ENCODE measurements around the gene ADORA1. TPM values are rescaled to one million over a fixed set of nuclear protein-coding genes. Genes with fewer than 3 reads are reported as not detected.

ADORA1 gene
- not detected in 2 replicates for total RNA-seq (2013; cell fraction: nucleolus; rRNA removed)
- not detected in 2 replicates for total RNA-seq (2014; rRNA removed)
- not detected in 2 replicates for total RNA-seq (2014; rRNA removed; fragmentation: Illumina TruSeq; extraction: Trizol)
- total RNA-seq (2021) = not detected in 2 replicates
- polyA plus RNA-seq (2011; ENCODE audit: low read depth) = not detected
- not detected in 2 replicates for polyA plus RNA-seq (2011; rRNA removed)
- polyA plus RNA-seq (2011; cell fraction: cytosol; rRNA removed) = 0.07 TPM in 1 of 2 replicates, not detected in the other
- 0.20 TPM in 1 of 2 replicates, not detected in the other for polyA plus RNA-seq (2011; cell fraction: nucleus; rRNA removed)
- 0.07 TPM in 1 of 2 replicates, not detected in the other for polyA plus RNA-seq (2012)
- not detected in 2 replicates for polyA plus RNA-seq (2014; fragmentation: Illumina TruSeq; extraction: Trizol)
- not detected for polyA plus RNA-seq (2014; fragmentation: Nextera tagmentation; extraction: Ambion mirVana)
- polyA plus RNA-seq (2014; rRNA removed) = not detected in 2 replicates
- not detected for polyA plus RNA-seq (2016; fragmentation: Nextera tagmentation; extraction: Ambion mirVana)
- polyA minus RNA-seq (2011; rRNA and poly(A)+ RNA removed) = not detected in 2 replicates
- polyA minus RNA-seq (2011; cell fraction: cytosol; rRNA and poly(A)+ RNA removed) = not detected in 2 replicates
- polyA minus RNA-seq (2011; cell fraction: nucleus; rRNA and poly(A)+ RNA removed) = 0.38 TPM in 1 of 2 replicates, not detected in the other
- percentile 20 among the genes with signal in this experiment for Bru-seq, nascent RNA
- percentile 18 among the genes with signal in this experiment for BruChase-seq, experiment 1, labeled RNA remaining after a 6-hour chase
- BruChase-seq, experiment 2, labeled RNA remaining after a 2-hour chase = percentile 20 among the genes with signal in this experiment
- long read RNA-seq, experiment 1 = 0 reads
- long read RNA-seq, experiment 2 = 0 reads

GRCh38 chr1:203127666-203128430, at the start of gene ADORA1:
Gene ADORA1 (plus strand): TSS chr1:203127726. CDS start chr1:203128842, 1,116 bp downstream.
- no peaks in the 10 kb centered on the region for H4K20me1 ChIP-seq (ENCODE audit: control insufficient read depth, insufficient read depth)
- FAIRE-seq = no peak
- ChIA-PET CTCF (interaction anchor here (2.1 kb wide), 1 partner anchor 88 kb away, joined by 9 read pairs; no protein-coding TSS in a partner anchor), POLR2A (no interaction called here), RAD21 (ENCODE audit: unreplicated experiment) (no interaction called here), SMC1A (ENCODE audit: uncharacterized antibody, unreplicated experiment) (no interaction called here)
- BruUV-seq (replicated peaks) = no TSS peak
- TF ChIP-seq HSF1 (IDR thresholded peaks at IDR 0.05; ENCODE audit: low read depth, low read length) (no peak), CREM (IDR thresholded peaks at IDR 0.05; ENCODE audit: low read depth) (no peak), BMI1 (IDR thresholded peaks at IDR 0.05; ENCODE audit: borderline replicate concordance) (no peak)
- H3K4me1 ChIP-seq (ENCODE audit: control insufficient read depth, insufficient read depth, low read length) = no peaks in the 10 kb centered on the region
- WGBS (ENCODE audit: insufficient coverage, insufficient replicate concordance, low lambda C conversion rate, missing lambda C conversion rate) = 18% methylated on average over 38 of the region's 51 CpGs
- H2AFZ ChIP-seq (ENCODE audit: control insufficient read depth, low read depth, low read length) = no peak within 1 kb of the TSS
- no peaks in the 10 kb centered on the region for H3K36me3 ChIP-seq (ENCODE audit: control insufficient read depth in 2 of 2, insufficient read depth in 2 of 2, low read length in 1 of 2)
- H3K9ac ChIP-seq (ENCODE audit: control insufficient read depth, insufficient read depth, low read length) = no peak within 1 kb of the TSS
- intact Hi-C loops (cut with micrococcal nuclease; ENCODE audit: unreplicated experiment) (no loop called here), in situ Hi-C loops (cut with MboI) (no loop called here)
- H3K9me3 ChIP-seq (replicated peaks; ENCODE audit: control insufficient read depth, insufficient read depth, low read length) = no peaks in the 10 kb centered on the region
- no peak within 1 kb of the TSS for H3K4me3 ChIP-seq
- H3K27me3 ChIP-seq (replicated peaks in 1 of 2; ENCODE audit: control insufficient read depth in 2 of 2, insufficient read depth in 2 of 2, low read length in 1 of 2) = peaks cover 5 to 6% of the 10 kb centered on the region in 2 experiments
- no peak within 1 kb of the TSS for H3K27ac ChIP-seq (ENCODE audit: control insufficient read depth, insufficient read depth)
- DNase-seq (ENCODE audit: low read depth, low spot score) = no peak
- H3K4me2 ChIP-seq (ENCODE audit: control insufficient read depth, insufficient read depth) = no peak within 1 kb of the TSS
- peak; percentile 69 for ATAC-seq
- H3K79me2 ChIP-seq (ENCODE audit: control insufficient read depth, insufficient read depth, low read length) = no peaks in the 10 kb centered on the region

Measured in GM12878 (cell line).